GM18505 (cell line): Measurements from ENCODE around the gene MMP15.

Source experiments
- ATAC-seq: cut with Tn5 transposase; IDR thresholded peaks from one replicate; pipeline ENCODE4 v1.9.1; 2021; ENCODE audit not compliant: unreplicated experiment
- POLR2A ChIP-seq: IDR thresholded peaks from 4 replicates; pipeline ENCODE4 v1.6.1; 2011; ENCODE audit warnings: borderline replicate concordance; ENCODE audit not compliant: insufficient read depth, insufficient read length; ENCODE audit errors: extremely low read depth

The MMP15 gene

GRCh38 chr16:58096249-58096648 is 70.7 kb downstream of the MMP15 start:
- no peak for TF ChIP-seq POLR2A
- no peak for ATAC-seq
